Stimulated activated CD4-positive, alpha-beta T cell treated with anti-CD3 and anti-CD28 coated beads, Interleukin-1b, Interleukin-23, amount 100 ng/mL, for 48 hours (primary cell): ENCODE data around the gene SDS.
A peak's percentile ranks its signal among the peaks of the same experiment; 100 is the strongest.

Experiments used
- DNase-seq: peaks from one replicate; pipeline ENCODE4 v3.0.0-alpha.2; 2020

Gene SDS

GRCh38 chr12:113424915-113425823 lies 21.5 kb upstream of the SDS start:
- DNase-seq: peak; percentile 57

- no peak for DNase-seq
These were observed 20.8 kb upstream of the SDS start for GRCh38 chr12:113424456-113424855.

GRCh38 chr12:113422886-113423669 lies 19.4 kb upstream of the SDS start:
- no peak for DNase-seq

DNA sequence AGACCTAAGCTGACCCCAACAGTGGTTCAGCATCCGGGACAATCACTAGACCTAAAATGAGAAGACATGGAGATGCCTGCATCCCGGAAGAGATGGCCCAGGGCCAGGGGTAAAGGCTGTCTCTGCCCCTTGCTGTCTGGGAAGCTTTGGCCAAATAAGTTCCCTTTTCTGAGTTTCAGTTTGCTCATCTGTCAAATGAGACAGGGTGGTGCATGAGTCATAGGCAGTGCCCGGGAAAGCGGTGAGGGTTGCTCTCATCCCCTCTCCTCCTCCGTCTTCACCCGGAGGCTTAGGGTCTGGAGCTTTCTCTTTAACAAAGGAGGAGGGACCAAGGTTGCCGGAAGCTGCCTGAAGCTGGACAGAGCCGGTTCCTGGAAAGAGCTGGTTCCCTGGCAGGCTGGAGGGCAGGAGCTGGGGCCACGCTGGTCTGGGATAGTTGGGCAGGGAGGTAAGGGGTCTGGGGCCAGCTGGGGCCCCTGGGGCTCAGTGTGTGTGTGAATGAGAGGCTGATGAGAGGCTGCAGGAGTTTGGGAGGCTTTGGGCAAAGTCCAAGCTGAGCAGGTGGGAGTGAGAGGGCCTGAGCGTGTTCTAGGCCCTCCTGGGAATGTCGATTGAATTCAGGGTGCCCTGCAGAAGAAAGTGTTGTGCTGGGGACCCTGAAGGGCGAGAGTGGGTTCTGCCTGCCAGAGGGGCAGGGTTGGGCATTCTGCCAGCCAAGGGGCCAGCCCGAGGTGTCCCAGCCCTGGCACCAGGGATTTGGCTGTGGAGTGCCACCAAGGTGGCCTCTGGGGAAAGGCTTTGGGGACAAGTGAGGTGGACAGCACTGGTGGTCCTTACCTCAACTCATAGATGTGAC lies 18.6 kb upstream of the SDS start, which contains the start of gene SDSL:
SDSL (plus strand) TSS at position 351 of the 856 bp plus-strand sequence. CDS start 5,603 bp downstream, outside the sequence.
- peak; percentile 45 for DNase-seq

GRCh38 chr12:113420996-113421595 lies 17.4 kb upstream of the SDS start:
- no peak for DNase-seq

DNA sequence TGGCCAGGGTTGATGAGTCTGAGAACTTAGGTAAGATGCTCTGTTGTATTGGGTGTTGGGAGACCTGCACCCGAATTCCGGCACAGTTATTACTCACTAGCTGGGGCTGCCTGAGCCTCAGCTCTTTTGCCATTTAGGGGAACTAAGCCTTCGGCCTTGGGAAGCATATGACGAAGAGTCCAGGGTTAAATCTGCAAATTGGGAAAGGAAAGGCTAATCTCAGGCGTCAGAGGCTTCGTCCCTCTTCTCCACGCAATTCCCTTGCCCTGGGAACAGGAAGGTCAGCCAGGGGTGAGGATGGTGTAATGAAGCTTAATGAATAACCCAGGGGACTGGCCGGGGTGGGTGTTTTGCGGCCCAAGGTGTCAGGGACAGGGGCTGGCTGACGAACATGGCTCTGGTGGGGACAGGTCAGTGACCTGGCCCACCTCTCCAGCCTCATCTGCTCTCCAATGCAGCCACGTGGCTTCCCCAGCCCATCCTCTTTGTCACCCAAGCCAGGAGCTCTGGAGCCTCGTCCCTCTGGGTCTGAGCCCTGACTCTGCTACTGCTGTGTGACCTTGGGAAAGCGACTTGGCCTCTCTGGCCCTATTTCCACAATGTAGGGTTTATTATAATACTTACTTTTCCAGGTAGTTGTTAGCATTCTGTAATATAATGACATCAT lies 14.7 kb upstream of the SDS start:
- DNase-seq: no peak

DNA sequence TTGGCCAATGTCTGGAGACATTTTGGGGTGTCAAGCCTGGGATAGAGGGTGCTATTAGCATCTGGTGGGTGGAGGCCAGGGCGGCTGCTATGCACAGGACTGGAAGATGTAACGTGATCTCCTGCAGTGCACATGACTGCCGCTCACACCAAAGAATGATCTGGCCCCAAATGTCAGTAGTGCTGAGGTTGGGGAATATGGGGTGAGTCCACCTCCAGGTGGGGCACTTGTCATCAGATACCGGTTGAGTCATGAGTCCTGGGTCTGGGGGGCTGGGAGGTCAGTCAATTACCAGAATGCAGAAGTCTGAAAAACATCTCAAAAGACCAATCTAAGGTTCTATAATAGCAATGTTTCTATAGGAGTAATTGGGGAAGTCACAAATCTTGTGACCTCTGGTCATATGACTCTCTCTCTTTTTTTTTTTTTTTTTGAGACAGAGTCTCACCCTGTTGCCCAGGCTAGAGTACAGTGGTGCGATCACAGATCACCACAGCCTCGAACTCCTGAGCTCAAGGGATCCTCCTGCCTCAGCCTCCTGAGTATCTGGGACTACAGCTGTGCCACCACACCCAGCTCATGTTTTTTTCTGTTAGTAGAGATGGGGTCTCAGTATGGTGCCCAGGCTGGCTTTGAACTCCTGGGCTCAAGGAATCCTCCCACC lies 12.5 kb upstream of the SDS start:
- DNase-seq: no peak

GRCh38 chr12:113414519-113415038 lies 10.9 kb upstream of the SDS start:
- no peak for DNase-seq

DNA sequence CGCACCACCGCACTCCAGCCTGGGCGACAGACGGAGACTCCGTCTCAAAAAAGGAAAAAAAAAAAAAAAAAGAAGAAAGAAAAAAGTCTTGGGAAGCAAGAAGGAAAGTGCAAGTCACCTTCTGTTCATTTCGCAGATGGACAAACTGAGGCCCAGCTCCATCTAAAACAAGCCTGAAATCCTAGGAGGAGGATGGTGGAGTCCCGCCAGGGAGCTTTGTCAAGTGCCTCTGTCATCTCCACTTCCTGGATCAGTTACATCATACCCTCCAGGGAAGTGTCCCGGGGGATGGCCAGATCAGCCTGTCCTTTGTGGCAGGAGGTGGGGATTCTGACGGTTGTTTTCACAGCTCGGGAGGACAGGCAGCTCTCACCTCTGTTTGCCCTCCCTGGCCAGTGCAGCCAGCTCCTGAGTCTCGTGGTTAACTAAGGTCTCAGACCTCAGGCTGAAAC lies 9.8 kb upstream of the SDS start:
- DNase-seq: no peak

DNA sequence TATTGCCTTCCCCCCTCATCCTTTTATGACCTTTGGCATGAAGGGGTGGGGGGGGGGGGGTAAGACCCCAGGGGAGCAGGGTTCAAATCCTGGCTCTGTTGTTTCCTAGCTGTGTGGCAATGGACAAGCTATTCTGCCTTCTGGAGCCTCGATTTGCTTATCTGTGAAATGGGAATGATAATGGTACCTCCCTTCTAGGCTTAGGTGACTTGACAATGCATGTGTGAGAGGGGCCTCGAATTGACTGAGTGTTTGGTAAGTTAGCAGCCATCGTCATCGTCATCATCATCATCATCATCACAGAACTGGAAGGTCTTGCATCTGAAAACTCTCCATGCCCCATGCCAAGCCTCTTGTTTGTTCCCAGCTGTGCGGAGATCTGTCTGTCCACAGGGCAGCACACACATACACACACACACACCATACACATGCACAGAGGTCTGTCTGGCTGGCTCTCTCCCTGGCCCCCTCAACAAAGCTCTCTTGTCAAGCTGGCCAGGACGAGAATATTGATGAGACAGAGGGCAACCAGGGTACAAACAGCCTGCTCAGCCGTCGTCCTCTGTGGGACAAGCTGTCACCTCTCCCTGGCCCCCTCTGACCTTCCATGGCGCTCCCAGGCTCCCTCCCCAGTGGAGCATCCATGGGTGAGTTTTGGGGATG lies 5.9 kb upstream of the SDS start:
- DNase-seq: no peak

- no peak for DNase-seq
These were observed 5.1 kb upstream of the SDS start for GRCh38 chr12:113408756-113409298.

- no peak for DNase-seq
These were observed 4.4 kb upstream of the SDS start for GRCh38 chr12:113407931-113408600.

GRCh38 chr12:113405694-113406093 lies 2.0 kb upstream of the SDS start:
- no peak for DNase-seq

DNA sequence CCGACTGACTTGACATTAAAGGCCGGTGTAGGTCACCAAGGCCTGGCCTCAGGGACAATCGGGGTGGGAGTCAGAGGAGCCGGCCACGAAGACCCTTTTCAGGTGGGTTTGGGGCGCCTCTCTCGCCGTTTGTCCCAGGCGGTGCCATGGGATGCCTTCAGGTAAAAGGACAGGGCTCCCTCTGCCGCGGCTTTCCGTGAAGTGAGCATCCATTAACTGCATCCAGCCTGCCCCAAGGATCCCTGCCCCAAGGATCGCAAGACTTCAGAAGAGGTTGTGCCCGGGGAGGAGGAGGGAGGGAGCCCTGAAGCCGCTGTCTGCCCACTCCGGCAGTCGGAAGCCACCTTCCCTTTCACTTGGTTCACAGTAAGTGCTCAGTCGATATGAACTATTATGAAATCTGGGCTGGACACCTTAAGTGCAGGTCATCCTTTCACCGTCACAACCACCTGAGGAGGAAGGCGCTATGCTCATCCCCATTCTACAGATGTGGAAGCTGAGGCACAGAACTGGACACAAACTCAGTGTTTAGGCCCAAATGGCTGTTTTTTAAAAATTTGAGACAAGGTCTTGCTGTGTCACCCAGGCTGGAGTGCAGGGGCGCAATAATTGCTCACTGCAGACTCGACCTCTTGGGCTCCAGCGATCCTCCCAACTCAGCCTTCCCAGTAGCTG lies 964 bp downstream of the SDS start:
- DNase-seq: no peak

- DNase-seq: no peak
These were observed 2.4 kb downstream of the SDS start for GRCh38 chr12:113401066-113402000.

GRCh38 chr12:113400362-113400761 lies 3.3 kb downstream of the SDS start:
- no peak for DNase-seq

DNA sequence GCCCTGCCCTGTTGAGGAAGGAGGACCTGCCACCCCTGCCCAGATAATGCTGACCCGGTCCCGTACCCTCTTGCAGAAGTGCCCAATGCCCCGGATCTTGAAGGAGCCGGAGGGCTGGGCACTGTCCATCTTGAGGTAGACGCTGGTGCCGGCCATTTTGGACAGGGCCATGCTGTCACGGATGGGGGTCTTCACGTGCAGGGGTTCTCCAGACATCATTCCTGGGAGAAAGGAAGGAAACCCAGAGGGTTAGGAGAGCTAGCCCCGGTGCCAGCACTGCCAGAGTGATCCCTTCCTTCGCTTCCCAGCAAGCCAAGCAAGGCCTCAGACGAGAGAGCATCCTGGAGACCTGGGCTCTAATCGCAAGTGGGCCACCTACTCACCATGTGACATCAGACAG lies 4.2 kb downstream of the SDS start:
- no peak for DNase-seq
